NOMO-1 treated with dmso at 0.1 percent for 144 hours (cell line): ENCODE measurements around the gene AP3M1.

Source experiments
- DNase-seq: peaks from one replicate; lab custom pipeline; 2025; ENCODE audit not compliant: unreplicated experiment; lab: John Stamatoyannopoulos, UW

AP3M1 gene

GRCh38 chr10:74117738-74118137, 32.9 kb downstream of the AP3M1 start:
- DNase-seq = no peak

GRCh38 chr10:74114041-74114448, 36.6 kb downstream of the AP3M1 start:
- DNase-seq = no peak

GRCh38 chr10:74113546-74113945, 37.1 kb downstream of the AP3M1 start:
- no peak for DNase-seq

GRCh38 chr10:74111799-74112198, 38.8 kb downstream of the AP3M1 start:
- DNase-seq = no peak

GRCh38 chr10:74110120-74110519, 40.5 kb downstream of the AP3M1 start:
- DNase-seq = no peak

- DNase-seq = no peak
These were observed 41.2 kb downstream of the AP3M1 start for GRCh38 chr10:74109452-74109851.

GRCh38 chr10:74107391-74107790, 43.2 kb downstream of the AP3M1 start:
- DNase-seq = no peak

- no peak for DNase-seq
These were observed 45.6 kb downstream of the AP3M1 start for GRCh38 chr10:74104996-74105395.

- no peak for DNase-seq
These were observed 46.1 kb downstream of the AP3M1 start for GRCh38 chr10:74104480-74104879.

GRCh38 chr10:74103560-74104258, 46.9 kb downstream of the AP3M1 start:
- DNase-seq = no peak

GRCh38 chr10:74099836-74100235, 50.8 kb downstream of the AP3M1 start:
- DNase-seq = no peak

- no peak for DNase-seq
These were observed 51.2 kb downstream of the AP3M1 start for GRCh38 chr10:74099420-74099819.

GRCh38 chr10:74097776-74098175, 52.9 kb downstream of the AP3M1 start:
- no peak for DNase-seq

GRCh38 chr10:74096777-74097176, 53.9 kb downstream of the AP3M1 start:
- DNase-seq = no peak

- no peak for DNase-seq
These were observed 56.4 kb downstream of the AP3M1 start for GRCh38 chr10:74094231-74094630.

GRCh38 chr10:74093530-74094164, 57.0 kb downstream of the AP3M1 start:
- no peak for DNase-seq

- DNase-seq = no peak
These were observed 58.3 kb downstream of the AP3M1 start for GRCh38 chr10:74092372-74092771.

- no peak for DNase-seq
These were observed 61.9 kb downstream of the AP3M1 start for GRCh38 chr10:74088722-74089121.

GRCh38 chr10:74086317-74086716, 64.3 kb downstream of the AP3M1 start:
- DNase-seq = no peak

GRCh38 chr10:74084955-74085354, 65.7 kb downstream of the AP3M1 start:
- no peak for DNase-seq

- DNase-seq = no peak
These were observed 67.3 kb downstream of the AP3M1 start for GRCh38 chr10:74083304-74083703.

GRCh38 chr10:74081941-74082718, 68.5 kb downstream of the AP3M1 start:
- DNase-seq = no peak
